ENCODE results near the gene PROM1. TPM values are rescaled to one million over a fixed set of nuclear protein-coding genes. Genes with fewer than 3 reads are reported as not detected.

PROM1 gene, protein sequence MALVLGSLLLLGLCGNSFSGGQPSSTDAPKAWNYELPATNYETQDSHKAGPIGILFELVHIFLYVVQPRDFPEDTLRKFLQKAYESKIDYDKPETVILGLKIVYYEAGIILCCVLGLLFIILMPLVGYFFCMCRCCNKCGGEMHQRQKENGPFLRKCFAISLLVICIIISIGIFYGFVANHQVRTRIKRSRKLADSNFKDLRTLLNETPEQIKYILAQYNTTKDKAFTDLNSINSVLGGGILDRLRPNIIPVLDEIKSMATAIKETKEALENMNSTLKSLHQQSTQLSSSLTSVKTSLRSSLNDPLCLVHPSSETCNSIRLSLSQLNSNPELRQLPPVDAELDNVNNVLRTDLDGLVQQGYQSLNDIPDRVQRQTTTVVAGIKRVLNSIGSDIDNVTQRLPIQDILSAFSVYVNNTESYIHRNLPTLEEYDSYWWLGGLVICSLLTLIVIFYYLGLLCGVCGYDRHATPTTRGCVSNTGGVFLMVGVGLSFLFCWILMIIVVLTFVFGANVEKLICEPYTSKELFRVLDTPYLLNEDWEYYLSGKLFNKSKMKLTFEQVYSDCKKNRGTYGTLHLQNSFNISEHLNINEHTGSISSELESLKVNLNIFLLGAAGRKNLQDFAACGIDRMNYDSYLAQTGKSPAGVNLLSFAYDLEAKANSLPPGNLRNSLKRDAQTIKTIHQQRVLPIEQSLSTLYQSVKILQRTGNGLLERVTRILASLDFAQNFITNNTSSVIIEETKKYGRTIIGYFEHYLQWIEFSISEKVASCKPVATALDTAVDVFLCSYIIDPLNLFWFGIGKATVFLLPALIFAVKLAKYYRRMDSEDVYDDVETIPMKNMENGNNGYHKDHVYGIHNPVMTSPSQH
- under 0.01 TPM in 1 of 2 replicates, not detected in the other for total RNA-seq

DNA sequence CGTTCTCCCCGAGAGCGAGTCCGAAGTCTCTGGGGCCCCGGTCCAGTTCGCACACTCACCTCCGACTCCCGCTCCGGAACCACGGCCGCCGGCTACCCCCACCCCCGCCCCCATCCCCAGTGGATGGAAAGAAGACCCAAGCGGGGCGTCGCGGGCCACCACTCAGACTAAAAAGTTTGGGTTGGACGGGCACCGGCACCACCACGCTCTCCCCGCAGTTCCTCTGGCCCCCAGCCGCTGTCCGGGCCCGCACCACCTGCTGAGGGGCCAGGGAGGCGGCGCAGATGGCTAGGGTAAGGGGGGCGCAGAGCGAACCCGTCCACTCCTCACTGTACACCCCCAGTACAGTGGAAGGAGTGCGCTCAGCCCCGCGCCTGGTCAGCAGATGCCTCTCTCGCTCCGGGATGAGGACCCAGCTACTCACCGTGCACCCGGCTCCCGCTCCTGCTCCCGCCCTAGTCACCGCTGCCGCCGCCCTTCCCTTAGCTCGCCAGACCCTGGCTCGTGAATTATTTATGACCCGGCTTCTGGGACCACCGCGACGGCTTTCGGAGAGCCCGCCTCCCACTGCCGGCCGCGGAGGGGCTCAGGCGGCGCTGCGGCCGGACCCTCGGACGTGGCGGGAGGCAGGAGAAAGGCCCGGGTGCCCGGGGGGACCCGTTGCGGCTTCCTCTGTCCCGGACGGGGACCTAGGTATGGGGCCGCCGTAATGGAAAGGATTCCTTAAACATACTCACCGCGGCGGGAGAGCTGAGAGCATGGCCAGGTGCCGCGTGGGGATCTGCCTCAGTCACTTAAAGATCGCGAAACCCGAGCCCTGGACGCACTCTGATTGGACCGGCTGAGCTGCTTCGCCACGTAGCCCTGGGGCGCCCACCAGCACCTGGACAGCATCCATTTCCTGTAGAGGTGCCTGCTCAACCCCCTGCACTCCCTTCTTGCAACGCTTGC, at the start of gene PROM1:
Gene PROM1, minus strand, starts transcription at position 783 of the 951 bp plus-strand sequence. CDS start 8,117 bp downstream, outside the sequence.
- DNase-seq (ENCODE audit: low read depth in 2 of 2): no peak

DNA sequence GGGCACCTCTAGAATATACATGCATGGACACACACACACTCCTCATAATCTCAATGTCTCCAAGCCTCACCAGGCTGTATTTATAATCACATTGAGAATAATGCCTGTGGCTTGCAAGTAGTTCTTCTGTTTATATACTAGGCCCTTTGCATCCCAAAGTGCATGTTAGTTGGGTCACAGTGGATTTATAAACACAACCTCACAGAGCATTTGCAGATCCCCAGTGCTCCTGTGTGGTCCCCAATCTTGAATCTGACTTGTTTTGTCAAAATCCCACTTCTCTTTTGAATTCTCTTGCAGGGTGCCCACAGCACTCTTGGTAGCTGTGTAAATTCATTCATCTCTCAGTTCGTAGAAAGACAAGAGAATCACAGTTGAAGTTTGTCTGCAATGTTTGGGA, 49.6 kb upstream of the PROM1 start:
- no peak for DNase-seq (ENCODE audit: low read depth in 2 of 2)

DNA sequence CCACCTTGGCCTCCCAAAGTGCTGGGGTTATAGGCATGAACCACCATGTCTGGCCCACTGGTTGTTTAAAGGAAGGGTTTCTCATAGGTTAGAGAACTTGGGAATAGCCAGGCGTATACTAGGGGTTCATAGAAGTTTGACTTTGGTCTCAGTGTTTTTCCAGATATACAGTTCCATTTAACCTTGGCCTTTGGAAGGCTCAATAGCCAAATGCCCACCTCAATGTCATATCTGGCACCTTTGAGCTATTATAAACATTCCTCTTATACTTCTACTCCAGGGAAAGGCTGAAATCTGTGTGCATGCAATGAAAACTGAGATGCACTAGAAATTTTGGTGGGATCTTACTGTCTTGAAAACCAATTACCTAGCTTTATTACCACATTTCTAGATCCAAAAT, 47.5 kb upstream of the PROM1 start:
- no peak for DNase-seq (ENCODE audit: low read depth in 2 of 2)

DNA sequence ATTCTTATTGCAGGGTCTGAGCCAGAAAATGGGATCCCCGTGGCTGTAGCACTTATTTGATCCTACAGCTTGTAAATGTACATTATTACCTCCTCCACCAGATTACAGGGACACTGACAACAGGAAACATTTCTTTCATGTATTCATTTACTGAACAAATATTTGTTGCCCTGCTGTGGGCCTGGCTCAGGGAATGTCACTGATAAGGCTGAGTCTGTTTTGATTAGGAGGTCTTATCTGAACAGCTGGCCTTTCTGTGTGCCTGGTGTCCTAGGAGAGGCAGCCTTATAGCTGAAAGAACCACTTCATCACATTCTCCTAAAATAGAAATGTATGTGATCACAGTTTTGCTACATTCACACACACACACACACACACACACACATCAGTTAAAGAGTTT, 45.5 kb upstream of the PROM1 start:
- no peak for DNase-seq (ENCODE audit: low read depth in 2 of 2)

DNA sequence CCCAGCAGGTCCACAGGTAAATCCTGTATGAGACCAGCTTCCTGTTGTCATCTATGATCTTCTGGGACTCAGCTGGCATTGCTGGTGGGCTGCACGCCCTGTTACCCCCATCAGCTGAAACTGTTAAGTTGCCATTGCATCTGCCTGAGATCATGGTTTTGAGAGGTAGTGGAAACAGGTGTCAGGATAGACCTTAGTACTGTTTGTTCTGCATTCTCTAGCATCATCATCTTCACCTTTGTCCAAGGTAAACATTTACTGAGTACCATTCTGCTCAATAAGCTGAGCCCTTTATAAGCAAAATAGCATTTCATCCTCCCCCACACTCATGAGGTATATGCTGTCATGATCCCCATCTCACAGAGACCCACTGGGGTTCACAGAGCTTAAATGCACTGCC, 42.9 kb upstream of the PROM1 start:
- DNase-seq (ENCODE audit: low read depth in 2 of 2): no peak

DNA sequence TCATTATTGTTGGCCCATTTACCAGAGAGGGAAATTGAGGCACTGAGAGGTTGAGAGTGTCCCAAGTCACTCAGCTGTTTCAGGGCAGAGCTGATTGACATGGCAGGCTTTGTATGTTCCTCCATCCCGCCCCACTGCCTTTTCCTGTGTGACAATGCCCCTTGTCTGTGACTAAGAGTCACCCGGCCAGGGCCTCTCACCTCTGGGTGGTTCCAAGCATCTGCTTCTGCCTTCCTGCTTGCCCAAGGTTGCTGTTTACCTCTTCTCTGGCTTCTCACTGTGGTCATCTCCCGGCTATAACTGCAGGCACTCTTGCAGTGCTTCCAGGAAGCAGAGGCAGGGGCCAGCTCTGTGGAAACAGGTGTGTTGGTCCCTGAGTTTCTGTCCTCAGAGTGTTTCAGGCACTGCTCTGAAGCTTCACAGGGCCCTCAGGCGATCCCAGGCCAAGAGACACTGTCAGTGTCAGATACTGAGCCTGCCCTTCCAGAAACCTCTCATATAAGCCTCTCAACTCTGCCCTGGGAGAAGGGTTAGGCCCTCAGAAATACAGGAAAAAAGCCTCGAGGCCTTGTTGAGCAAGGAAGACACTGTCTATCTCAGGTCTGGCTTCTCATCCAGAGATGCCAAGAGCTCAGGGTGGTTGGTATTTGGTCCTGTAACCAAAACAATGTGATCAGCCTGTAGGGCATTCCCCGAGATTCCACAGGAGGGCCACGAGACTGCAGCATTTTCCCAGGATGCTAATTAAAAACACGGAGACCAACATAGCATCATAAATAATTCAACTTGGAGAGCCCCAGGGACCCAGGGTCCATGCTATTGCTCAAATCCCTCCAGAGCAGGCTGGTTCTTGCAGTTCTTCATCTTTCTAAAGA, 42.0 kb upstream of the PROM1 start:
- DNase-seq (ENCODE audit: low read depth in 2 of 2): no peak

DNA sequence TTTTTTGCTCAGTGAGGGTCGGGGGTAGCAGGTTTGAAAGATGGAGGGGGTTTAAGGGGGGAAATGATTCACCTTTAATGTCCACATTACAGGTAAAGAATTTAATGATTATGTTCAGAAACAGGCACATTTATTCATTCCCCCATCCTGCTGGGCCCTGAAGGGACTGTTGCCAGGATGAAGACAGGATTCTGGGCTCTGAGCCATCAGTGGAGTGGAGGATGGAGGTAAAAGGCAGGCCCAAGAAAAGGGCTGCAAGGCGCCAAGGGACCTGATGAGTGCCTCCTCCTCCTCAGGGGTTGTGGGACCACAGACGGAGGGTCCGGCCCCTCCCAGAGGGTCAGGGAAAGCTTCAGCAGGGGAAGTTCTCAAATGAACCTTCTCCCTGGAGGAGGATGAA, 40.4 kb upstream of the PROM1 start:
- no peak for DNase-seq (ENCODE audit: low read depth in 2 of 2)

DNA sequence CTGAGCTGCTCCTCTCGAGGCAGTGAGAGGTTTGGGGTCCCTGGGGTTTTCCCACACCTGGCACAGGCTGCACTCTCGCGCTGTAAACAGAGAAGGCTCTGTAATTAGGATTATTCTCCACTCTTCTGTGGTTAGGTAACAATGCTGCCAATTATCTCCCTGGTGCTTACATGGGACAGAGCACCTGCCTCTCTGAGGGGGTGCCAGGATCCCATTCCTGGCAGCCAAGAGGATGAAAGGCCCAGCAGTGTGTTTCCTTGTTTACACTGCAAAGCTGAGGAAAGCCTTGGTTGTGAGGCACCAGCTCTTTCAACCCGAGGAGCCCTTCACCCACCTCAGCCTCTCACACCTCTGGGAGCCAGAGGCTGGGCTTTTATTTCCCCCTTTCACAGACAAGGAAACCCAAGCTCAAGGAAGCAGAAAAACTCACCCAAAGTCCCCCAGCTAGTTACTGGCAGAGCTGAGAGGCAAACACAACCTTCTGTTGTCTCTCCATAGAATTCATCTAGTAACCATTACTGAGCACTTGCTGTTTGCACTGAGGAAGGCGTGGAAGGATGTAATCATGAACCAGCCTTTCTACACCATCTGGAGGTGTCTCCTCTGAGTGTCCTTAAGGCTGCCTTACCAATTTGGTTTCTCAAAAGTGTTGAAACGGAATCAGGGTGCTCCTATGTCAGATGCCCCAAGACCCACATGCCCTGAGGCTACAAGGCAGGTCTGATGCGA, 39.7 kb upstream of the PROM1 start:
- no peak for DNase-seq (ENCODE audit: low read depth in 2 of 2)

DNA sequence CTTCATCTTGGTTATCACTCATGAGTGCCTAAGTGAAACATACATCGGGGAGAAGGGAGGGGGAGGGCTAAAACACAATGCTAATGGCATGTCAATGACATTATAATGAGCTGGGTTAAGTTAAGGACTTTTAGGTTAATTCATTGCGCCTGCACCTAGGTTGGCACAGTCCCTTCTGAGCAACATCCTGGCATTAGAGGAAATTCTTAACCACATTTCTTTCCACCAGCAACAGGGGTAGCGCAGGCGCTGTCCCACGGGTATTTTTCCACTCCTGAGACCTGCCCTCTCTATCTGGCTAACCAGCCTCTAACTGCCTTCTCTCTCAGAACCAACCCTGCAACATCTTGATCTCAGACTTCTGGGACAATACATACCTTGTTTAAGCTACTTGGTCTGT, 39.0 kb upstream of the PROM1 start:
- DNase-seq (ENCODE audit: low read depth in 2 of 2): no peak

DNA sequence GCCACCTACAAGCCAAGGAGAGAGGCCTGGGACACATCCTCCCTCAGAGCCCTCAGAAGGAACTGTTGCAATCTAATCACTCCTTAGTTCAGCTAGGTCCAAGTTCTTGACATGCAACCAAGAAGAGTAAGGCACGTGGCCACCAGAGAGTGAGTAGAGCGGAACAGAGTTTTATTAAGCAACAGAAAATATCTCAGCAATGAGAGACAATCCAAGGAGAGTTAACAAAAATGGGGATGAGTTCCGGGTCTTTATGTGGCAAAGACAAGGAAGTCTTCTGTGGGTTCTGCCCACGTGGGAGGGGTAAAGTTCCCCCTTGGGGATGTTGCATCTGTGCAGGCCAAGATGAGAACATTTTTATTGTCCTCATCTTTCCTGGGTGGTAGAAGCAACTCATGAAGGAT, 38.5 kb upstream of the PROM1 start:
- no peak for DNase-seq (ENCODE audit: low read depth in 2 of 2)

DNA sequence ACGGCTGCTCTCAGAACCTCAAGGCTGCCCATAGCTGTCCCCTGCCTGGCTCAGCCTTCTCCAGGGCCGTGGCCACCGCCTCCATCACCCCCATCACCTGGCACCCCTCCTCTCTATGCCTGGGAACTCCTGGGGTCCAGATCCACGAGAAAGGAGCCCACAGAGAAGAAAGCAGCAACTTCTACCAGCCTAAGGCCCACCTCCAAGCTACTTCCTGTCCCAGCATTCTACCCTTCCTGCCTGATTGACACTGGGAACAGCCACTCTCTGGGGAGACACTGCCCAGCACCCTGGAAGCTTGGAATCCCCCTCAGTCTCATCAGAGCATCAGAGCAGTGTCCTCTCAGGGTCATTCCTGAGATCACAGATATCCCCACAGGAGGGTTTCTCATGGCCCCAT, 36.9 kb upstream of the PROM1 start:
- DNase-seq (ENCODE audit: low read depth in 2 of 2): no peak

DNA sequence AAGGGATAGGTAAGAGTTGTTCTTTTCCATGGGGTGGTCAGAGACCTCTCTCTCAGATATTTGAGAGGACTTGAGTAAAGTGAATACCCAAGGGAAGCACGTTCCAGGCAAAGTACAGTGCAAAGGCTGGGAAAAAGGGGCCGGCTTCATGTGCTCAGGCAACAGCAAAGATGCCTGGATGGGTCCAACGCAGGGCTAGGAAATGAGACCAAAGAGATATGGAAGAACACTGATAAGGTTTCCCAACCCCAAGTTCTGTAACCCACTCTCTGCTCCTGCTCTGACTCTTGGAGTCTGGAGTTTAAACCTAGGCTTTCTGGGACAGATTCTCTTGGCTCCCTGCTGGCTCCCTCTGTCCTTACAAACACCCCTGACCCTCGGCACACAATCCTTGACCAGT, 36.2 kb upstream of the PROM1 start:
- no peak for DNase-seq (ENCODE audit: low read depth in 2 of 2)

DNA sequence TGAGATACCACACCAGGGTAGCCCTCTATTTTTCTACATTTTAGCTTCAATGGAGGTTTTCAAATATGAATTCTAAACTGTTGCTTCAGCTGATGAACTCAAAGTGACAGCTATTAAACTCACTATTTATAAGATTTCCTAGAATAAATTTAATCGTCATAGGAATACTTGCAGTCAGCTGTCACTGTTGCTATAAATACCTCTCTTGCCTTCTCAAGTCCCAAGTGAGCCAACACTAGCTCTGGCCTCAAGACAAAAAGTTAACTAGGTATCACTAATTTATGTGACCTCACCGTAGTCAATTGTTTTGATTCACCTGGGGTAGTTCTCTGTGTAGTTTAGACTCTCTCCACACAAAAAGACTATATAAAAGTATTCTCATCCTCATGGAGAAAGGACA, 34.3 kb upstream of the PROM1 start:
- DNase-seq (ENCODE audit: low read depth in 2 of 2): no peak

DNA sequence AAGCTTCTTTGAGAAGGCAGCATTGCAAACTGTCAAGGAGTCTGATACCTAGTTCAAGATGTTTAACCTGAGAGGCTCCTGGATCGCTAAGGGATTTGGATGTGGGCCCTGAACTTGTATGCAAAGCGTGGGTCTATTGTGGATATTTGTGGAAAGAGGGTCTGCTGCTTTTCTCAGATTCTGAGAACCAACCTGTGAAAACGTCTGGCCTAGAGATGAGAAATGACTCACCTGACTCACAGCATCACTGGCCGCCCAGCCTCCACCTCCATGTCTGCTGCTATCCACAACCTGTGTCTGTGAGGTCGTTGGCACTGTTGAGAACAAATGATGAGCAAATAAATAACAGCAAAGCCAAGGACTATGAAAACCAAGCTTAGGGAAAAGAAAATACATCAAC, 33.3 kb upstream of the PROM1 start:
- DNase-seq (ENCODE audit: low read depth in 2 of 2): no peak

DNA sequence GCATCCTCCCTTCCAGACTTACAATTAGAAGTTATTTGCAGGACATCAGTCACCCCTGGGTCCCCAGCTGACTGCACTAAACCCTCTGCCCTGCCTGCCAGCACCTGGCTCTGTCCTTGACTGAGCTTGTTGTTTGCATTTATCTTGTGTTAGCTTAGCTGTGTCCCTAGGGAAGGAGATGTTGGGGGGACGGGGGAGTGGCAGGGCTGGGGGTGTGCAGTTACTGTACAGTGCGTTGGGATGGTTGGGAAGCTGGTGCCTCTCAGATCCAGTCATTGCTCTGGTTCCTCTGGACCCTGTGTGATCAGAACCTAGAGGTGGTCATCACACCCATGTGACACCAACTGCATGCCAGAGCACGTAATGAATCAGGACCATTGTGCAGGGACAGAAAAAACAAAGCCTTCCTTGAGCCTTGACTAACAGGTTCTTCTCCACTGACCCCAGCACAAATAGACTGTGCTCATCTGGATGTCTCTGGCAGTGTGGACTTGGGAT, 32.7 kb upstream of the PROM1 start:
- DNase-seq (ENCODE audit: low read depth in 2 of 2): no peak

DNA sequence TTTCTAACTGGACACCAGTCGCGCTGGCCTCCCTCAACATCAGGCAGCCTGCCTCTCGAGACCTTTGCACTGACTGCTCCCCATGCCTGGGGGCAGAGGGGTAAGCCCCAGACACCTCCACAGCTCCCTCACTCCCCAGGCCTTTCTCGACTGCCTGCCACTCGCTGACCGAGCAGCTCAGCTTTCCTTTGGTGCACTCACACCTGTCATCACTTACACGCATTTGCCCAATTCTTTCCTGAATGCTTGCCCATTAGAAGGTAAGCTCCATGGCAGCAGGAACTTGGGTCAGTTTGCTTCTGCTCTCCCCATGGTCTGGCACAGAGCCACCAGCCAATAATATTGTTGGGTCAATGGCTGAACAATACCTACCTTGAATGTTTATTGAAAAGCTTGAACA, 32.2 kb upstream of the PROM1 start:
- DNase-seq (ENCODE audit: low read depth in 2 of 2): no peak

DNA sequence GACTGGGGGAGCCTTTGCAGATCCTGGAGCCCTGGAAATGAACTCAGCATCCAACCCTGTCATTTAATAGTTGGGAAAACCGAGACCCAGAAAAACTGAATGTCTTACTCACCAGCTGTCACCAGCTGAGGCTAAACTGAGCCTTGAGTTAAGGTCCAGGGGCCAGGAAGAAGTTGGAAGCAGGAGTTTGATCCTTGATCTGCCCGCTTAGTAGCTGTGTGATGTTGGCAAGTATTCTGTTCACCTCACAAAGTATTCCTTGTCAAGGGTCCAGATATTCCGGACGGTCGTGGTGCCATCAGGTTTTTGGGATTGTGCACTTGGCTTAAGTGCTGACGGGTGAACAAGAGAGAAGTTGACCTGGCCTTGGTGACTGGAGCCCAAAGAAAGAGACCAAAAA, 30.7 kb upstream of the PROM1 start:
- no peak for DNase-seq (ENCODE audit: low read depth in 2 of 2)

DNA sequence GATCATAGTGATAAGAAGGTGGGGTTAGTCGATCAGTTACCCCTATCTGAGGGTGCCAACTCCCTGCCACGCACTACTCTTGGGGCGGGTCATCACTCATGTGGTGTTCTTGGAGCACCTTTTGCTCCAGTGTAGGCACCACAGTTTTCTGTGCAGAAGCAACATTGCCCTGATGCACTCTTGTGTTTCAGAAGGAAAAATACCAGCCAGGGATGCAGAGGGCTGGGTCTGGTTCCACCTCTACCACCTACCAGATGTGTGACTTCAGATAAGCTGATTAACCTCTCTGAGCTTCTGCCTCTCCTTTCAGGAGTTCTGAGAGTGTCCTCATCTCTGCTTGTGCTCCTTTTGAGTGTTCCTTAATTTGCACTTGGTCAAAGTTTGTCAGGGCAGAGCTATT, 29.9 kb upstream of the PROM1 start:
- DNase-seq (ENCODE audit: low read depth in 2 of 2): no peak

DNA sequence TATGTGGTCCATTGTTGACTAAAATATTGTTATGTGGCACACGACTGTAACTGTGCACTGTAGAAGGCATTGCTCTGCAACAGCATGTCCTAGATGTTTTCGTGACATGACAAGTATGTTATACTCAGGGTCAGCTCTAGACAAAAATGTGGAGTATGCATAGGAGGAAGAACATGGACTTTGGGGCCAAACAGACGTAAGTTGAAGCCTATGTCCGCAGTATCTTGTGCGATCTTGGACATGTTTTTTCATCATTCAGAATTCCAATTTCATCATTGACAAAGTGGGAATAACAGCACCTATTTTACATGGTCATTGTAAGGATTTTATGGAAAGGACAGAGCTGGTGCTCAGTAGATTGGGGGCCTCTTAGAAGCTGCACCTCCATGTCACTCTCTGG, 27.7 kb upstream of the PROM1 start:
- DNase-seq (ENCODE audit: low read depth in 2 of 2): no peak
